Choroid plexus epithelial cell (primary cell): ENCODE measurements around the gene STRADB.

Source experiments
- DNase-seq: peaks from one replicate; pipeline ENCODE4 v3.0.0-alpha.2; 2010; ENCODE audit warnings: low read depth
- H3K4me3 ChIP-seq: 2 replicates; pipeline ENCODE4 v1.5.1; 2011; ENCODE audit warnings: low read depth, mild to moderate bottlenecking, control low read depth, low read length, moderate library complexity
- CTCF ChIP-seq: conservative IDR thresholded peaks from 2 replicates; pipeline ENCODE4 v1.5.1; 2011; ENCODE audit warnings: low read depth, mild to moderate bottlenecking, control low read depth, inconsistent platforms, low read length, moderate library complexity

The STRADB gene

GRCh38 chr2:201517094-201517493 is 65.6 kb downstream of the STRADB start:
- no peak overlapping the region for H3K4me3 ChIP-seq
- no peak for DNase-seq

GRCh38 chr2:201520201-201520600 is 68.7 kb downstream of the STRADB start:
- peak; percentile 73 for DNase-seq
- no peak for TF ChIP-seq CTCF
- no peak overlapping the region for H3K4me3 ChIP-seq

More at GRCh38 chr2:201517094-201517493, 65.6 kb downstream of the STRADB start:
- TF ChIP-seq CTCF = no peak

- H3K4me3 ChIP-seq = no peak overlapping the region
- no peak for TF ChIP-seq CTCF
- no peak for DNase-seq
Measured at GRCh38 chr2:201522965-201523364, 71.4 kb downstream of the STRADB start.

- no peak for TF ChIP-seq CTCF
- peak; percentile 60 for DNase-seq
- H3K4me3 ChIP-seq = no peak overlapping the region
Measured at GRCh38 chr2:201523506-201523905, 72.0 kb downstream of the STRADB start.
